Testis (tissue), 3 donors: Measurements from ENCODE around the gene ISOC2. TPM values are rescaled to one million over a fixed set of nuclear protein-coding genes. Genes with fewer than 3 reads are reported as not detected.

Experiments used
- DNase-seq: peaks from one replicate; pipeline ENCODE4 v3.0.0-alpha.2; 2019
- H3K27ac ChIP-seq, 2 donors: fragments of 200-600 bp; sonication (generic); one replicate each; pipeline ENCODE4 v1.5.1; 2019
- H3K27me3 ChIP-seq: fragments of 200-600 bp; sonication (generic); one replicate; pipeline ENCODE4 v1.5.1; 2019
- H3K36me3 ChIP-seq: fragments of 200-600 bp; sonication (generic); one replicate; pipeline ENCODE4 v1.5.1; 2017; ENCODE audit warnings: low read depth; ENCODE audit errors: missing control alignments
- H3K4me1 ChIP-seq: fragments of 200-600 bp; sonication (generic); one replicate; pipeline ENCODE4 v1.5.1; 2019
- H3K4me3 ChIP-seq, 2 donors: fragments of 200-600 bp; sonication (generic); one replicate each; pipeline ENCODE4 v1.5.1; 2017 to 2019
- H3K9me3 ChIP-seq: fragments of 200-600 bp; sonication (generic); one replicate; pipeline ENCODE4 v1.5.1; 2017
- POLR2A ChIP-seq: fragments of 450-650 bp; IDR thresholded peaks from one replicate; pipeline ENCODE4 v1.6.1; 2017; ENCODE audit warnings: antibody characterized with exemption, mild to moderate bottlenecking, moderate library complexity
- WGBS, 2 donors: methylation state at CpG; one replicate each; pipeline ENCODE4 v1.1.5; 2018; 5-methylcytosine and 5-hydroxymethylcytosine counted together
- intact Hi-C: fragments of 100-400 bp; cut with DNase I; formaldehyde crosslinking; loops from one replicate; pipeline ENCODE4 v1.15.1; 2023; ENCODE audit warnings: low total_unique reads
- polyA plus RNA-seq: library from polyadenylated mRNA; stranded (reverse); fragments of 350-450 nt; fragmentation: Illumina TruSeq; extraction: RNeasy Lipid Tissue Mini Kit (QIAGEN cat#74804); gene quantifications from one replicate; pipeline ENCODE4 v1.2.3, GENCODE V29; 2014; ENCODE audit warnings: low read depth, low replicate concordance; ENCODE audit not compliant: insufficient read depth
- total RNA-seq, 2 donors: library from RNA; depleted of rRNA; stranded (reverse); fragments of >200 nt; gene quantifications; one replicate each; pipeline ENCODE4 v1.2.3, GENCODE V29; 2016
- TF ChIP-seq, protein P1 (sequence below), 3 experiments: fragments of 450-650 bp in 2 of 3; fragments of 200-600 bp in 1 of 3; sonication (generic) in 1 of 3; IDR thresholded peaks; one replicate each; pipeline ENCODE4 v1.5.1; 2016 to 2019; ENCODE audit warnings: antibody characterized with exemption in 3 of 3, mild to moderate bottlenecking in 2 of 3, moderate library complexity in 1 of 3

ISOC2 gene
- total and polyA plus RNA-seq, 3 donors from 2014 or later: 79.1 to 107 (median 98.5) TPM

DNA sequence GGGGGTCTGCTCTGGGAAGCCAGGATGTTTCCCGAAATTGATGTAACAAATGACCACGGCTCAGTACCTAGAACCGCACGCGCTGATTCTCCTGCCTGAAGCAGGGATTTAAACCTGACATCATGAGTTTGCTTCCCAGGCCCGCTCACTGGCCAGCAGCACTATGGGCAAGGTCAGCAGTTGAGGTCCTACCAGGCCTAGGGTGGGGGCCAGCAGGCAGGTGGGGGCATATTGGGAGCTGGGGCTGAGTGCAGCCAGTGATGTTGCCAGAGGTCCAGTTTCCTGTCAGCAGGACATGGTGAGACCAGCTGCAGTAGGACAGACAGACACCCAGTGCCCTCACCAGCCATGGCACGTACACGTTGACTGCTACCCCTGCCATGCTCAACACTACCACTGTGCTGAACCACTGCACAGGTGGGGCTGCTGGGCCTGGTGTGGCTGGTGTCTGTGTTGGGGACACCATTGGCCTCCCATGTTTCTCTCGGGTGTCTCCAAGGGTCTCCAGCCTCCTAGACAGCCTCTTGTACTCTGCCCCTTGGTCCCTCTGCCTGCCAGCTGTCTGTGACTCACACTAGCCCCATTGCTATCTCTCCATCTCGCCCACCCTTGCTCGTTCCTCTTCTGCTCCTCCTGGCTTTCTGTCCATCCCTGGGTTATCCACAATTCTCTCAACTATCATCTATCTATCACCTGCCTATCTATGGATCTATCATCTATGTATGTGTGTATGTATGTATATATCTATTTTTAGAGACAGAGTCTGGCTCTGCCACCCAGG is 4.2 kb upstream of the ISOC2 start:
- Histone ChIP-seq H3K27me3 (no peaks in the 10 kb centered on the region), H3K27ac (no peak overlapping the region), H3K4me3 (no peak overlapping the region), H3K36me3 (no peaks in the 10 kb centered on the region), H3K4me1 (peaks cover 15% of the 10 kb centered on the region), H3K9me3 (no peaks in the 10 kb centered on the region)
- 73 to 92% methylated on average over 3 to 11 of the region's 11 CpGs for WGBS, 2 donors
- DNase-seq: no peak
- TF ChIP-seq, protein P1, sequence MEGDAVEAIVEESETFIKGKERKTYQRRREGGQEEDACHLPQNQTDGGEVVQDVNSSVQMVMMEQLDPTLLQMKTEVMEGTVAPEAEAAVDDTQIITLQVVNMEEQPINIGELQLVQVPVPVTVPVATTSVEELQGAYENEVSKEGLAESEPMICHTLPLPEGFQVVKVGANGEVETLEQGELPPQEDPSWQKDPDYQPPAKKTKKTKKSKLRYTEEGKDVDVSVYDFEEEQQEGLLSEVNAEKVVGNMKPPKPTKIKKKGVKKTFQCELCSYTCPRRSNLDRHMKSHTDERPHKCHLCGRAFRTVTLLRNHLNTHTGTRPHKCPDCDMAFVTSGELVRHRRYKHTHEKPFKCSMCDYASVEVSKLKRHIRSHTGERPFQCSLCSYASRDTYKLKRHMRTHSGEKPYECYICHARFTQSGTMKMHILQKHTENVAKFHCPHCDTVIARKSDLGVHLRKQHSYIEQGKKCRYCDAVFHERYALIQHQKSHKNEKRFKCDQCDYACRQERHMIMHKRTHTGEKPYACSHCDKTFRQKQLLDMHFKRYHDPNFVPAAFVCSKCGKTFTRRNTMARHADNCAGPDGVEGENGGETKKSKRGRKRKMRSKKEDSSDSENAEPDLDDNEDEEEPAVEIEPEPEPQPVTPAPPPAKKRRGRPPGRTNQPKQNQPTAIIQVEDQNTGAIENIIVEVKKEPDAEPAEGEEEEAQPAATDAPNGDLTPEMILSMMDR (IDR thresholded peaks at IDR 0.05): no peak
- TF ChIP-seq POLR2A: no peak
- intact Hi-C loops: no loop called here

DNA sequence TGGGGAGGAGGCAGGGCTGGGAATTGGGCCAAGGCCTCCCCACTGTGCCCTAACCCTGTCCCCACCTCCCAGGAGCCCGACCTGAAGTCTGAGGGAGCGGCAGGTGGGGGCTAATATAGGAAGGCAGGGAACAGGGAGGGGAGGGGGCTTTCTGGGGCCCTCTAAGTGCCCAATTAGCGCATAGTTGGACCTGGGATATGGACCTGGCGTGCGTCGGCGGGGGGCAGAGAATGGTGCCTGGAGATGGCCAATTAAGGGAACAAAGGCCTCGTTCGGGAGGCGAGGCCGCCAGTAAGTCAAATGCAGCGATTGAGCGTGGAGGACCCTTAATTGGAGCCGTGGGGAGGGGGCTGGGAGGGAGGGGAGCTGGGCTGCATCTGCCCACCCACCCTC is 3.2 kb upstream of the ISOC2 start, which contains the start of gene C19orf85:
Gene C19orf85, minus strand, starts transcription at position 90 of the 393 bp plus-strand sequence. CDS start 197 bp downstream, outside the sequence.
- no peaks in the 10 kb centered on the region for H3K9me3 ChIP-seq
- TF ChIP-seq POLR2A: no peak
- TF ChIP-seq, protein P1 (IDR thresholded peaks at IDR 0.05): no peak
- 72 to 80% methylated on average over 14 of the region's 14 CpGs for WGBS, 2 donors
- no peaks in the 10 kb centered on the region for H3K36me3 ChIP-seq
- H3K27me3 ChIP-seq: no peaks in the 10 kb centered on the region
- no peak for DNase-seq
- no peak within 1 kb of the TSS for H3K27ac ChIP-seq
- no peak within 1 kb of the TSS for H3K4me3 ChIP-seq
- intact Hi-C loops: no loop called here
- peaks cover 25% of the 10 kb centered on the region for H3K4me1 ChIP-seq

DNA sequence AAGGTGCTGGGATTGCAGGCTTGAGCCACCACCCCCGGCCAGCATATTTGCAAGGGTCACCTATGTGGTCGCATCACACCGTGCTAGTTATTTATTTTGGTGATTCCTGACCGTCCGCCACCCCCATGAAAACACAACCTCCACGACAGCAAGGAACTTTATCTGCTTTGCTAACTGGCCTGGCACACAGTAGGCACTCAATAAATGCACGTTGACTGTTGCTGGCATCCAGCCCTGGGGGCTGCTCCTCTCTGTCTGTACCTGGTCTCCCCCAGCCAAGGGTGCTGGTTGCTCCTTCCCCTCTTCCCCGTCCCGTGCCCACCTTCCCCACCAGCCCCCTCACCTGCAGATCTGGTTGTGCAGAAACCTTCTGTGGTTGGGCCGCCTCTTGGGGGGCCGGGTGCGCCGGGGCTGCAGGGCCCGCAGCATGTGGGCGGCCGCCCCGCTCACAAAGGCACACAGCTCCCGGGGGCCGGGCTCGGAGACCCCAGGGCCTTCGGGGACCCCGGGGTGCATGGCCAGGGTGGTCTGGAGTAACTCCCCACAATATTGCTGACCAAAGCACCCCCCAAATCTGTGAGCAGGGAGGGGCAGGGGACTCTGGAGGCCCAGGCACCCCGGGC is 2.7 kb upstream of the ISOC2 start:
- no peaks in the 10 kb centered on the region for H3K36me3 ChIP-seq
- no peak for TF ChIP-seq POLR2A
- TF ChIP-seq, protein P1 (IDR thresholded peaks at IDR 0.05): no peak
- H3K4me1 ChIP-seq: peaks cover 28% of the 10 kb centered on the region
- H3K4me3 ChIP-seq: no peak overlapping the region
- 73 to 76% methylated on average over 18 to 22 of the region's 23 CpGs for WGBS, 2 donors
- DNase-seq: no peak
- no peaks in the 10 kb centered on the region for H3K9me3 ChIP-seq
- H3K27ac ChIP-seq: no peak overlapping the region
- no peaks in the 10 kb centered on the region for H3K27me3 ChIP-seq
- intact Hi-C loops: no loop called here

DNA sequence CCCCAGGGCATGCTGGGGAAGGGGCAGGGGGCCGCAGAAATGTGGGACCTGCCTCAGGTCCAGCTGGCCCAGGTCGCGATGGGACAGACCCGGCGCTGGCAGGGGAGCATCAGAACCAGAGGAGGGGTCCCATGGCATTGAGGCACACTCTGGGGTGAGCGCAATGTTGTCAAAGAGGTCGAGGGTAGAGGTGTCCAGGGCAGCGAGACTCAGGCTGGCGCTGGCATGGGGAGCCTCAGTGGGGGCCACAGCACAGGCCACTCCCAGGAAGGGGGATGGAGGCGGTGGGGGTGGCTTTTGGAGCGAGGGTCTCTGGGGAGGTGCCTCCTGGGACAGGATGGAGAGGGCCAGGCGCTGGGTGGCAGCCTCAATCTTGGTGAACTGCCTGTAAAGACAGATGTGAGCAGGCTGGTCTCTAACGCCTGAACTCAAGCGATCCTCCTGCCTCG is 2.2 kb upstream of the ISOC2 start:
- H3K9me3 ChIP-seq: no peaks in the 10 kb centered on the region
- no peak for DNase-seq
- intact Hi-C loops: no loop called here
- no peaks in the 10 kb centered on the region for H3K36me3 ChIP-seq
- TF ChIP-seq, protein P1 (IDR thresholded peaks at IDR 0.05): no peak
- no peak for TF ChIP-seq POLR2A
- H3K4me3 ChIP-seq: no peak overlapping the region
- H3K27ac ChIP-seq: no peak overlapping the region
- WGBS, 2 donors: 78 to 80% methylated on average over 12 to 15 of the region's 15 CpGs
- H3K4me1 ChIP-seq: peaks cover 33% of the 10 kb centered on the region
- H3K27me3 ChIP-seq: no peaks in the 10 kb centered on the region
